HG02763 (cell line): Measurements from ENCODE around the gene LRGUK.
"Not testable (repeated sequence)": the region's sequence is repeated elsewhere in the genome, so short reads cannot be mapped to it uniquely, and the experiment has no call there.

Experiments used
- ATAC-seq: cut with Tn5 transposase; IDR thresholded peaks from one replicate; pipeline ENCODE4 v1.9.1; 2021; ENCODE audit warnings: mild to moderate bottlenecking, moderate library complexity; ENCODE audit not compliant: unreplicated experiment

Gene LRGUK

DNA sequence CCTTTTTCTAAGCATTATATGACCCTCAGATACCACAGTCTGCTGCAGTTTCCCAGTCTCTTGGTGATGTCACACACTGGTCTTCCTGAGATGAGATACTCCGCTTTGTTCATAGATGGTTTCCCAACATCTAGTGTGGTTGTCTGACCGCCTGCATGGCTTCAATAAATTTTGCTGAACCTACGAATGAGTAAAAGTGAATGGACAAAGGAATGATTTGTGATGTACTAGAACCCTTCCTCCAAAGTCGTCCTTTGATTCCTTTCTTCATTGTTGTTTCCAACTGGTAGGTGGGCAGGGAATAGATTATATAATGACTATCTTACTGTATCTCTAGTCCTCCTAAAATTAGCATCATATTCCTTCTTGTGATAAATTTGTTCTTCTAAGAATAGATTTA is 107.1 kb downstream of the LRGUK start:
- ATAC-seq, result no peak

- peak; percentile 54 for ATAC-seq
These were observed 118.1 kb downstream of the LRGUK start for GRCh38 chr7:134245253-134245652.

DNA sequence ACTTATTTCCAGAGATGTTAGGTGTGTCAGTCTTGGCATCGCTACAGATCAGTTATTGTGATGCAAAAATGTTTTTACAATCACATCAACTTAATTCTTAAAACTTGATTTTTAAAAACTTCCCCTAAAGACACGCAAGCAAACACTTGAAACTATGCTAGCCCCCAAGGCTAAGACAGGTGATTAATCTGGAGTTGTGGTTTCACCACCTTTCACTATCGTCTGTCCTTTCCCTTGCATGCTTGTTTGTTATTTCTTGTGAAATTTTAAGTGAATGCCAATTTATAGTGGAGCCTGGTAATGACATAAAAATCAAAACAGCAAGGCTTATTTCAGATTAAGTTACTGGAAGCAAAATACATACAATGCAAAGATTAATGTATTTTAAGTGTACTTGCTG is 119.2 kb downstream of the LRGUK start:
- no peak for ATAC-seq

DNA sequence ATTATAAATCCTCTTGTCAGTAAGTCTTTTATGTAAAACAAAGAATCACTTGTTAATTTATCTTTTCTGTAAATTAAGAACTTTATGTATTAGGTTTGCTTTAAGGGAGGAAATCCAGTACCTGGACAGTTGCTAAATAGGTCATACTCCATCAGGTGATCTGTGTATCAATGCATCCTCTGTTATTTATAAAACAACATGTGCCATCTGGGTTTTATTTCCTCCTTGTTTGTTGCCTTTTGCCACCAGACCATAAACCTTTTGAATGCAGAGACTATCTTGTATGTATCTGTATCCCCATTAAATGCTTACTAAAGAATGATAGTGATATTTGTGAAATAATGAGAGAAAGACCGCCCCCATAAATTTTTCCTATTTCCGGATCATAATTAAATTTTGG is 119.6 kb downstream of the LRGUK start:
- ATAC-seq, result no peak

DNA sequence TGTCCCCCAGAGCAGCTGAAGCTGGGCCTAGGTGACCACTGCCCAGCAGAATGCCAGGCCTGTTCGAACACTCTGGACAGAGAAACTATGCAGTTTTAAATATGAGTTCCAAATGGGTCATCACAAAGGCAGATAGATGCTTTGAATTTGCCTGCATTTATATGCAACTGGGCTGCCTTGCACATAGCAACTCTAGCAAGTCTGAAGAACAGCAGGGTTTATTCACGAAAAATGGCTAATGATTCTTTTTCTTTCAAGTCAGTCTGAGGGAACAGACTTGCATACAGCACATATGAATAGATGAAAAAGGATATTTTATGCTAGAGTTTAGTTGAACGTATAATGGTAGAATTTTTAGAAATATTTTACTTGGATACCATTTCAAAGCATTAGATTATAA is 121.1 kb downstream of the LRGUK start:
- ATAC-seq, result no peak

DNA sequence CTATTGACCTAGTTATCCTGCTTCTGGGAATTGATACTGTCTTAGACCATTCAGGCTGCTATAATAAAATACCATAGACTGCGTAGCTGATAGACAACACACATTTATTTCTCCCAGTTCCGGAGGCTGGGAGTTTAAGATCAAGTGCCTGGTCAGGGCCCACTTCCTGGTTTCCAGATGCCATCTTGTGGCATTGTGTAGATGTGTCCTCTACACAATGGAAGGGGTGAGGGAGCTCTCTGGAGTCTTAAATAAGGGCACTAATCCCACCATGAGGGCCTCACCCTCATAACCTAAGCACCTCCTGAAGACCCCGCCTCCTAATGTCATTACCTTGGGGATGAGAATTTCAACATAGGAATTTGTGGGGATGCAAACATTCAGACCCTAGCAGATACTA is 127.2 kb downstream of the LRGUK start:
- no peak for ATAC-seq

GRCh38 chr7:134255814-134256213 is 128.7 kb downstream of the LRGUK start:
- no peak for ATAC-seq

- no peak for ATAC-seq
These were observed 135.2 kb downstream of the LRGUK start for GRCh38 chr7:134262322-134262721.

DNA sequence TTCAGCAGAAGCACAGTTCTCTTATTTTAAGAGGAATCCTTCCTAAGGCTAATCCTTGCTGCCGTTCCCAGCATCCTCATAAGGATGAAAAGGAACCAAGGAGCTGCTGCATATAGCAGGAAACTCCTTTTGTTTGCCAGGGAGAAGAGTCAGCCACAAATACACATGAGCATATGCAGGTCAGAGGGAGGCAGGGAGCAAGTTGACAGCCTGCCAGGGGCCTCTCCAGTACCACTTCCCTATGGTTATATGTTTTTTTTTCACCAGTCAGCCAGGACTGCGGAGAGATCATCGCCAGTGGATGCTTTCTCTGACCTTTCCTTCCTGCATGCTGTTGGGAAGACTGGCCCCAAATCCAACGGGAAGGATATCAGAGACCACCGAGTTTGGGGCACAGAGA is 149.8 kb downstream of the LRGUK start:
- no peak for ATAC-seq

- no peak for ATAC-seq
These were observed 151.5 kb downstream of the LRGUK start for GRCh38 chr7:134278502-134279153.

- ATAC-seq, result no peak
These were observed 152.2 kb downstream of the LRGUK start for GRCh38 chr7:134279336-134279735.

GRCh38 chr7:134279898-134280297 is 152.8 kb downstream of the LRGUK start:
- ATAC-seq, result no peak

DNA sequence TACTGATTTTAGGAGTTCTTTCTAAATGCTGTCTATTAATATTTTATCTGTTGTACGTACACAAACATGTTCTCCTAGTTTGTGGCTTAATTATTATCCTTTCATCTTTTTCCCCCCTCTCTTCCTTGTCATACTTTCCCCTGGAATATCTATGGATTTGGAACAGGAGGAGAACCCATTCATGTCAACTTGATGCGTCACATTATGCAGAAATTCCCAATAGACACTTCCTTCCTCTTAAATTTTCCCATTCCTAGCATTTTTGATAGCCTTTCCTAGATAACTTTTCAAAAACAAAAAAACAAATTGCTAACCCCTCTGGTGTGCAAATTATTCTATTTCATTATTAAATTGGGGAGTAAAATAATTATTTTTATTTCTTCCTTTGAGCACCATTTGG is 153.4 kb downstream of the LRGUK start:
- no peak for ATAC-seq

- no peak for ATAC-seq
These were observed 156.9 kb downstream of the LRGUK start for GRCh38 chr7:134284011-134284410.

DNA sequence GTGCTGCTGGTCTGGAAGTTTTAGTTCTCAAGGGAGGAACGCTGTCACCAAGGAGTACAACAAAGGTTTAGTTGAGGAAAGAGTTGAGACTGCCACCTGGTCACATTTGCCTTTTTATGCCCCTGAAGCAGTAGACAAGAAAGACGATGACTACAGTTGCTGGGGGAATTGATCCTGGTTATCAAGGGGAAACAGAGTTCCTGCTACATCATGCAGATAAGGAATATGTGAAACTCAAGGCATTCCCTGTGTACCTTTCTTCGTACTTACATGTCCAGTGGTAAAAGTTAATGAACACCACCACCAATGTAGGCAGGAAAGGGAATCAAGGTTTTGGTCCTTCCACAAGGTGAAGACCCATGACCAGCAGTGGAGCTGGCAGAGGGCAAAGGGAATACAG is 157.8 kb downstream of the LRGUK start:
- ATAC-seq, result no peak

- no peak for ATAC-seq
These were observed 160.9 kb downstream of the LRGUK start for GRCh38 chr7:134287916-134288659.

- no peak for ATAC-seq
These were observed 162.3 kb downstream of the LRGUK start for GRCh38 chr7:134289423-134289822.

DNA sequence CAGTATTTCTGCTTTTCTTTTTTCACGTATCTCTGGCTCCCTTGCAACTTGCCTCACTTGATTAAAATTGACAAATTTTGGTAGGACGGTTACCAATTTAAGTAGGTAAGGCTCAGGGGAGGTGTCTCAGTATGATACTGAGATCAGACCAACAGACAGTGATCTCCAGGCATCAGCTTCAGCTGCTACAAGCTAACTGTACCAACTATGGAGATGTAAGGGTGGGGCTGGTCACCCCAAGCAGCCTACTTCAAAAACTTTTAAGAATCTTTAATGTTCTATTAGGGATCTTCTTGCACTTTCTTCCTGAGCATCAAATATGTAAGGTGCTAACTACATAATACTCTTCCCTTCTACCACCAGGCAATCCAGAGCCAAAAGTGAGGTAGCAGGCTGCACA is 162.7 kb downstream of the LRGUK start:
- ATAC-seq, result no peak

DNA sequence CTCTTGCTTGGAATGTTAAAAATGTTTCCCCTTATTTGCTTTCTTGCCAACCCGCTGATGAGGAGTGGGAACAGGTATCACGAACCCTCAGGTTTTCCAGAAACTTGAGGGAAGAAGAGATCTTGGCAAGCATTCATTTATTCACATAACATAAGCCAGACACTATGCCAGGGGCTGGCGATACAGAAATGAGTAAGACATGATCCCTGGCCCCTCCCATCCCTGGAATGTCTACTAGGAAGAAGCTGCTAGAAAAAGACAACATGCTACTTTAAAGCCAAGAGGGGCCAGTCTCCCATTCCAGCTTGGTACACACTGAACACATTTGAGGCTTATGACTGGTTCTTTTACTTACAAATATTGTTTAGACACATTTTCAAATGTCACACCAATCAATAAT is 163.1 kb downstream of the LRGUK start:
- ATAC-seq, result no peak

DNA sequence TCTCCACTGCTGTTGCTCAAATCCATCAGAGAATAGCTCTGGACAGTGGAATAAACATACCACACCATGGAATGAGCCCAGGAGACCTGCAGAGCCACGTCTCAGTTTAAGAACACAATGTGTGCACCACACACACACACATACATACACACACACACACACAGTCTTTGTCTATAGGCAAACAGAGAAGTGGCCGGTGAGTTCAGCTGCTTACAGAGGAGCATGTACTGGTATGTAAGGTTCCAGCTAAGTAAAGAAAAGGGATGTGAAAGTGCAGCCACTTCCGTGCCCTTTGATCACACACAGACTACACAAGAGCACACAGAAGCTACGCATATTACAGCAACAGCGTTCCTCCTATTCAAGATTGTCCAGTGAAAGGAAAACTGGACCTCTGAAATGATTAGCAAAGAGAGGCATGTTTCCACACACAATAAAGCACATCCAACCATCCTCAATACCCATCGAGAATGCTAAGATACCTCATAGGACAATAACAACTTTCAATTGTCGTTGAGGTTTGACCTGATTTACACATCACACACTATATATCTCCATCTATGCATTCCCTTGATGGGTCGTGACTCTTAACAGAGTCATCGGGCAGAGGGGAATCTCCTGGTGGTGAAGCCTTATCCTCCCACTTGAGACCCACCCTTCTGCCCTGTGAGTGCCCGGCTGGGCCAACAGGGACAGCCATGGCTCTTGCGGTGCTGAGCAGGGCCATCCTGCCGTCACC is 166.0 kb downstream of the LRGUK start:
- peak; percentile 100 for ATAC-seq

- ATAC-seq, result not testable (repeated sequence)
These were observed 168.8 kb downstream of the LRGUK start for GRCh38 chr7:134295982-134296381.

DNA sequence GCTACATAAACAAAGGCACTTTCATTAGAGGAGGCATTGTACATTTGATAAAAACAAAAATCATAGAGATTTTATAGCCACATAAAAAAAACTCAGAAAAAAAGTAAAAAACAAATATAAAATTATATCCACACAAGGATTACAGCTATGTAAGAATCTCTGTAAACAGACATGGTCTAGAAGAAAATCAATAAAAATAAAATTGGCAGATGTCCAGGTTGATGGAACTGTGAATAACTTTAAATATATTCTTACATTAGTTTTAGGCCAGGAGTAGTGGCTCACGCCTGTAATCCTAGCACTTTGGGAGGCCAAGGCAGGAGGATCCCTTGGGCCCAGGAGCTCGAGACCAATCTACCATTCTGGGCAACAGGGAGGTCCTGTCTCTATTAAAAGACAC is 170.3 kb downstream of the LRGUK start:
- ATAC-seq, result no peak
